Stimulated activated CD8-positive, alpha-beta memory T cell treated with anti-CD3 and anti-CD28 coated beads, Interleukin-12 subunit alpha, Interleukin-12 subunit beta, amount 100 ng/mL, for 24 hours (primary cell): ENCODE data around the gene GPR160.

Experiments
- DNase-seq: peaks from one replicate; pipeline ENCODE4 v3.0.0-alpha.2; 2020; ENCODE audit errors: extremely low read depth

GPR160 gene

GRCh38 chr3:170027233-170028102, 10.3 kb upstream of the GPR160 start:
- no peak for DNase-seq

GRCh38 chr3:170033489-170033888, 4.3 kb upstream of the GPR160 start:
- DNase-seq: no peak

GRCh38 chr3:170038434-170039110, 777 bp downstream of the GPR160 start:
- no peak for DNase-seq

- no peak for DNase-seq
These were observed 2.6 kb downstream of the GPR160 start for GRCh38 chr3:170040418-170040817.

- DNase-seq: no peak
These were observed 5.7 kb downstream of the GPR160 start for GRCh38 chr3:170043506-170043905.

GRCh38 chr3:170044271-170044670, 6.5 kb downstream of the GPR160 start:
- no peak for DNase-seq

- no peak for DNase-seq
These were observed 7.0 kb downstream of the GPR160 start for GRCh38 chr3:170044795-170045244.

GRCh38 chr3:170046269-170047132, 8.7 kb downstream of the GPR160 start:
- DNase-seq: no peak

- no peak for DNase-seq
These were observed 9.3 kb downstream of the GPR160 start for GRCh38 chr3:170047133-170047404.

GRCh38 chr3:170049146-170050000, 11.6 kb downstream of the GPR160 start:
- DNase-seq: no peak

- DNase-seq: no peak
These were observed 13.0 kb downstream of the GPR160 start for GRCh38 chr3:170050753-170051152.

- DNase-seq: no peak
These were observed 14.6 kb downstream of the GPR160 start for GRCh38 chr3:170052398-170052797.

- DNase-seq: no peak
These were observed 16.4 kb downstream of the GPR160 start for GRCh38 chr3:170054204-170054603.

- DNase-seq: no peak
These were observed 17.4 kb downstream of the GPR160 start for GRCh38 chr3:170055209-170055608.

GRCh38 chr3:170056710-170057454, 19.1 kb downstream of the GPR160 start:
- no peak for DNase-seq

GRCh38 chr3:170057550-170057949, 19.8 kb downstream of the GPR160 start:
- DNase-seq: no peak

- no peak for DNase-seq
These were observed 20.3 kb downstream of the GPR160 start for GRCh38 chr3:170058127-170058526.

- DNase-seq: no peak
These were observed 21.7 kb downstream of the GPR160 start for GRCh38 chr3:170059447-170059846.

GRCh38 chr3:170062068-170062467, 24.3 kb downstream of the GPR160 start:
- no peak for DNase-seq

- DNase-seq: no peak
These were observed 25.0 kb downstream of the GPR160 start for GRCh38 chr3:170062769-170063168.

- no peak for DNase-seq
These were observed 25.9 kb downstream of the GPR160 start for GRCh38 chr3:170063691-170064090.
